NOMO-1 treated with DMSO at 0.1 percent for 48 hours (cell line): ENCODE data around the gene ABCC8.

Source experiments
- DNase-seq: peaks from one replicate; lab custom pipeline; 2025; ENCODE audit not compliant: unreplicated experiment; lab: John Stamatoyannopoulos, UW

The ABCC8 gene

DNA sequence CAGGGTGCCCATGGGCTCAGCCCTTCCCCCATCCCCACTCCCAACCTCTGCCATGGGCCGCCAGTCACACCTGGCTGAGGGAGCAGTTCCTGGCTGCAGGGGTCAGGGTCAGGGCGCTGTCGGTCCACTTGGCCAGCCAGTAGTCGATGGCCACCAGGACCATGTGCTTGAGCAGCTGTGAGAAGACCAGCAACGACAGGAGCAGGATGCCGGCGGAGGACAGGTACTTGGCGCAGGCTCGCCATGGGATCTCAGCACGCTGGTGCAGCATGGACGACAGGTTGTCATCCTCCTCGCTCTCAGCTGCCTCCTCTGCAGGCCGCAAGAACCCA is 69.9 kb downstream of the ABCC8 start:
- DNase-seq: no peak

DNA sequence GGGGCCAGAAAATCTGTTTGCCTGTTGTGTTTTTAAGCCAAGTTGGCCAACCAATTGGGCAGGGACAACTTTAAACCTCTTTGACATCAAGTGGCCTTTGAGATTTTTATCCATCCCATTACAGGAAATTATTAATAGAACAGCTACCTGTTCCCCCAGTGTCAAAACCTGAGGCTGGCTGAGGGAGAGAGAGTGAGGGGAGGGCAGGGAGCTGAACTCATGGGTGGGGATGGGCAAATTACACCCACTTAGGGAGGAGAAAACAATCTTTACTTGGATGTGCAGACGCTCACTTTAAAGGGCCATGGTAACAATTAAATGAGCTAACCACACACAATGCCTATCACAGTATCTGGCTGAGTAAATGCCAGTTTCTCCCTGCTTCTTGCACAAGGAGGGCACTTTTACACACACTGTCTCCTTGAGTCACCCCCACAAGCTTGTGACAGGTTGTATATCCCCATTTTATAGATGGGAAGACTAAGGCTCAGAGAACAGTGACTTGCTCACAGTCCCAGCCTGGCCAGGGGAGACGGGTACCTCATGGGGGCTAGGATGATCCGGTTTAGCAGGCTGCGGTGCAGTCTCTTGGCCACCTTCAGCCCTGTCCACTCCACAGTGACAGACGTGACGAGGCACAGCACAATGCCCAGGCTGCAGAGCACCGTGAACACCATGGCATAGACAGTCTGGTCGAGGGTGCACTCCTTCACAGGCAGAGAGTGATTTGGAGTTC is 70.4 kb downstream of the ABCC8 start:
- DNase-seq: no peak

DNA sequence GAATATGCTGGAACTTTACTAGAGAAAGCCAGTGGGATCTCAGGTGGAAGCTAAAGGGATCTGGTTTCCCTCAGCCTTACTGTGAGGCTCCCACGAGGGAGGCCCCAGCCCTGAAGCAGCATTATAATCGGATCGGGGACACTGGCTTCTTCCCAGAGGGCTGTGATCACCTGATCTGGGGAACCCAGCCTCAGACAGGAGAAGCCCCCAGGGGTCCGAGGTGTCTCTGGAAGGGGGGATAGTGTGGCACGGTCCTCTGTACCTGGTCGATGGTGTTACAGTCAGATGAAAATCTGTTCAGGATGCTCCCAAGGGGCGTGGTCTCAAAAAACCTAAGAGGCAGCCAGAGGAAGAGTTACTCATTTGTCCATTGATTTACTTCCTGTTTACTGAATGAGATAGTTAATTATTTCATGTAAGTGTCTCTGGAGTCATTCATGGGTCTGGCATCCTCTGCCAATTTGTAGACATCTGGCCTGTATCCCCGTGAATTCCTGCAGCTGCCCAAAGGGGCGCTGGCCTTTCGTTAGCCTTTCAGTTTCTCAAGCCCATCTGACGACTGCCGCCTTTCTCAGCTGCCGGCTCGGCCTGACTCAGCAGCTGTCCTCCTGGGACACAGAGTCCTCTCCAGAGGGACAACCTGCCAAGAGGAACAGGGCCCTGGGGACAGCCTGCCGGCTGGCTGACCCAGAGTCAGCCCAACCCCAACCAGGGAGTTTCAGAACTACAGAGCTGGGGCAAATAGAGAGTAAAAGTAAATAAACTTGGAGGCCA is 71.2 kb downstream of the ABCC8 start:
- no peak for DNase-seq

DNA sequence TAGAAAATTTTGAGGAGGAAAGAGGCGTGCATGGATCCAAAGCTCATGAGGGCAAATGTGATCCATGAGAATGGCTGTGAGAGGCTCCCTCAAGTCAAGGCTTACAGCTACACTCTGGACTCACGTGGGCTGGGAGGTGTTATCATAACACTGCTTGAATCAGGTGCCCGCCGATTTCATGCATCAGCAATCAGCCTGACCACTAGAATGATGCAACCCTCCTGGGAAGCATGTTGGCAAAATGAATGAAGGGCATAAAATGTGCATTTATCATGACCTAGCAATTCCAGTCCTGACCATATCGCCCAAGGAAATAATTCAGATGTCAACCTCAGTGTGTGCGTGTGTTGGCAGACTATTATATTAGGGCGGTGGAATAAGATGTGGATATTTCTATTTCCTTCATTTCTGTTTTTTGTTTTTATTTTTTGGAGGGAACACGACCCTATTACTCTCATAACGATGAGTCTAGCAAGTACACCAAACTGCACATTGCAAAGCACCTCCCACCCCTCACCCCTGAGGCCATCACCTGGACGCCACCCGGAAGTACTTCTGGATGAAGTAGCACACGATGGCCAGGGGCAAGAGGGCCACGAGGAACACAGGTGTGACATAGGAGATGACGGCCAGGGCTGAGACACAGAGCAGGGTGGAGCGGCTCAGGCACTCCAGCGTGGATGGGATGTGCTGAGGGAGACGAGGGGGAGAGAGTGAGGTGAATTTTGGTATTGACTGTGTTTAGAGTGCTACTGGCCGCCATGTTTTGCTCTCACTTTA is 72.5 kb downstream of the ABCC8 start:
- no peak for DNase-seq

DNA sequence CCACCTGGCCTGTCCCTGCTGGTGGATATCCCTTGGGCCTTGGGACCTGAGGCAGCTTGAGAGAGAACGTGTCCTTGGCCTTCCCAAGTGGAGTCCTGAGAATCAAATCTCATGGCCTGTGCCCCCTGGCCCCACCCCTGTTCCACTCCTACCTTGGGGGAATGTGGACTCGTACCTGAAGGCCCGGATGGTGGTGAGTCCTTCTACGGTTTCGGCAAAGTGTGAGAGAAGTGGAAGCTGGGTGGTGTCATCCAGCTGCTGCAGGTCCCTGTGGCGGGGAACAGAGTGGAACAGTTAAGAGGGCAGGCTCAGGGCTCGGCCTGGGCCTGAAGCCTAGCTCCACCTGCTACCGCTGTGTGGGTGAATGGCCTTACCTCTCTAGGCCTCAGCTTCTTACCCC is 74.2 kb downstream of the ABCC8 start:
- DNase-seq: no peak

DNA sequence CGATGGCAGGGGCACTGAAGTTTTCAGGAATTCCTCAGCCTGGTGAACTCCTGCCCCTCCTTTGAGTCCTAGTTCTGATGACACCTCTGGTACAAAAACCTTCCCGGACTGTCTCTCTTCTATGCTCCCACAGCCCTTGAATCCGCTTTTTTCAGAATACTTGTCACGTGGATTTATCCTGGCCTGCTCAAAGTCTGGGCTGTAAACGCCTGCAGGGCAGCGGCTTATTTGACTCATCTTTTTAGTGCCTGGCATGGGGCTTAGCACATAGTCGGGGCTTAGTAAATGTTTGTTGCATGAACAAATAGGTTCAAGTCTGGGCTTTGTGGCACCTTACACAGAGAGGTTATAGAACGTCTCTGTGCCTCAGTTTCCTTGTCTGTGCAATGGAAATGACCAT is 74.8 kb downstream of the ABCC8 start:
- DNase-seq: no peak

DNA sequence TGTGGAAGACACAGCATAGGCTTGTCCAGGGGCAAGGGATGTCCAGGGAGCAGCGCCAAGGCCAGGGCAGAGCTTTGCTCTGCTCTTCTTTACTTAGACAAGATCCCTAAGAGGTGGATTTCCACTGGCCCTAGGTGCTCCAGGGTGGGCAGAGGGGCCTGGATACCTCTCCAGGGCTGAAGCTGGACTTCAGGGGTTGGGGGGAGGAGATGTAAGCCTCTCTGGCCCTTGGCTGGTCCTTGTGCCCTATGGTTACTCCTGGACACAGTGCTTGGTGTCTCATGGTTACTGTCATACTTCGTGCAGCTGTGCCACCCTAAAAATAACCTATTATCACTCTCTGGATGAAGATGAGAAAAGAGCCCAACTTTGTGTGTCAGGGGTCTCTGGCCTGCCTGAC is 75.3 kb downstream of the ABCC8 start:
- DNase-seq: no peak

DNA sequence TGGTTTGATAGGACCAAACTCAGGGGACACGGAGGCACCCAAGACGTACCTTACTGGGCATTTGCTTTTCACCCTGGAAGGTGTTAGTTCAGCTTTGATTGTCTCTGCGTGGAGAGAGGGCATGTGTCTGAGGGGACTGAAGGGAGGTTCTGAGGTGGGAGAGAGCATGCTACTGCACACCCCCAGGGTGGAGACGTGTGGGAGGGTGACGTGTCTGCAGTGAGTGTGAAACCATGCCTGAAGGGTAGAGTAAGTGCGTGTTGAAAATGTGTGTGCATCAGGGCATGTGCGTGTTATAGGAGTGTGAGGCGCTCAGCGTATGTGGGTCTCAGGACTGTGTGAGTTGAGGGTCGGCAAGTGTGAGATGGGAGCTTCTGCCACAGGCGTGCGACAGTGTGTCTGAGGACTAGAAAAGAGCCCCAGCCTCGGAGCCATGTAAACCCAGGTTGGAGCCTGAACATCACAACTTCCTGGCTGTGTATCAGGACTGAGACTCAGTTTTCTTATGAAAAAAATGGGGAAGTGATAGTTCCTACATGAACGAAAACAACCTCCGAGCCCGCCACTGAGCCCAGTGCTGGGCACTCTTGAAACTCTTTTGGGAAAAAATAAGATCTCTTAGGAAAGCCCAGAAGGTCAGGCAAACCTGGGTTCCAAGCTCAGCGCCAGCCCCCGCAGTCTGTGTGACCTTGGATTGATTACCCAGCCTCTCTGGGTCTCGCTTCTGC is 76.4 kb downstream of the ABCC8 start:
- DNase-seq: no peak

DNA sequence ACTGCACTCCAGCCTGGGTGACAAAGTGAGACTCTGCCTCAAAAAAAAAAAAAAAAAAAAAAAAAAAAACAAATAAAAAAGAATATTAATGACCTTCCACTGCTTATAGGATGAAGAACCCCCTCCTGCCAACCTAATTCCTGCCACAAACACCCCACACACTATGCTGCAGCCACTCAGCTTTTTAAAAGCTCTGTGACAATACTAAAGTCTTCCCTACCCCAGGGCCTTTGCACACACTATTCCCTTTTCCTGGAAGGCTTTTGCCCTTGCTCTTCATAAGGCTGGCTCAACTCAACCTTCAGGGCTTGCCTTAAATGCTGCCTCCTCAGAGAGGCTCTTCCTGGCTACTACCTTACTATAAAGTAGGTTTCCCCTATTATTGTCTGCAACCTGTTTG is 77.4 kb downstream of the ABCC8 start:
- DNase-seq: no peak

DNA sequence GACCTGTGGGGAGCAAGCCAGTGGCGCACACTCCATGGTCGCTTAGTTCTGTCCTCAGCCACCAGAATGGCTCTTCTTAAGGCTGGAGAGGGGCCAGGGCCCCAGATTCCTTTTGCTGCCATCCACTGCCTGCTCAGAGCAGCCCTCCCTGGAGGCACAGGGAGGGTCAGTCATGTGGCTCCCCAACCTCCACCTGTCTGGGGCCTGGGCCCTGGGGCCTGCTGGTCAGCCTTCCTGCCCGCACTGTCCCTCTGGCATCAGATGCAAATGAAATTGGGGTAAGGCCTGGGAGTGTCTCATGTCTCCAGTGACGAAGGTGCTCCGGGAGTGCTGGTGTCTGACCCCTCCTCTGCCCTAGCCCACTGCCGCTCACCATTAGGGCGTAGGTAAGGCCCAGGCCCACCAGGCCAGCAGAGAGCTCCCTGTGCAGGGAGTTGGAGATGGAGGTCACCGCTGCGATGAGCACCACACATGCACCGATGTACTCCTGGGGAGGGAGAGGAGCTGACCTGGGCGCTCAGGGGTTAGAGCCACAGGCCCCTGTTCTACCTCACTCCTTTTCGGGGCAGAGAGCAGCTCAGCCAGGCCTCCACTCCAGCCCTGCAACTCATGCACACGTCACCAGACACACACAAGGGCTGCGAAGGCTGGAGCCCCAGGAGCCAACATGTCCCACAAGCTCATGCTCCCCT is 79.2 kb downstream of the ABCC8 start:
- DNase-seq: no peak

DNA sequence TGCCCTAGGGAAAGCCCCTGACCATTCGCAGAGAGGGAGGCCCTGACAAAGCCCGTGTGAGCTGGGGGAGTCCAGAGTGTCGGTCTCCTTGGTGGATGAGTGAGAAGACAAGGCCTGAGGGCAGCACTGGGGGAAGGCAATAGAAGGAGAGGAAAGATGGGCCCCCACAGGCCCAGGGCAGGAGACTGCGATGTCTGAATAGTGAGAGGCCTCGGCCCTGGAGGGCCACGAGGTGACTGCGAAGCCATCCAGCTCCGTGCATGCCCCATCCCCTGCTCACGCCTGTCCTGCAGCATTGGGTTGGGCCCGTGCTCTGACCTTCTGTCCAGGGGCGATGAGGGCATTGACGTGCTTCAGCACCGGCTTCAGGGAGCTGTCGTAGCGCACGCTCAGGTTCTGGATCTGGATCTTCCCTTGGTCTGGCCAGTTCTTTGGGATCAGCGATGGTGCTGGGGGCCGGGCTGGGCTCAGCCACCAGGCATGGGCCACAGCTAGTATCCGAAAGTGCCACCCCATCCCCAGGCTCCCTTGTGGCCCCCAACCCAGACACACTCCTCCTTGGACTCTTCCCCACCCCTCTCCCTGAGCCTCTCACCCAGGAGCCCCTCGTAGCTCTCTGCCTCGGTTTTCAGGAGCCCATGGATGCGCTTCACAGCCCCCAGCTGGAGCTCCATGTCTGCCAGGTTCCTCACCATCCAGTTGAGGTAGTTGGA is 79.9 kb downstream of the ABCC8 start:
- DNase-seq: no peak

DNA sequence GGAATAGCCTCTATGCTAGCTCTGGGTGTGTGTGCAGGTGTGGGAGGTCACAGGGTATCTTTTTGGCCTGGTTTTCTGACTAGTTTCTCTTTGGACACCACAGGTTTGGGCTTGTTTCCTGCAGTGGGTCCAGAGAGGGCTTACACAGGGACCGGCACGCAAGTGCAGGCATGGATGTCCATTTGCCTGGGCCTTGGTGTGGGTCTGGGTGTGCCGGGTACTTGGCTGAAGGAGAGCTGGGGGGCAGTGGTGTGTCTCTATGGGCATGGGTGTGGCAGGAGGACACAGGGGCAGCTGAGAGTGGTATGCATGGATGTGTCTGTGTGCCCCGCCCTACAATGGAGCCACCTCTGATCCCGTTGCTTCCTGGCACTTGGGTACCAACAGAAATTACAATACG is 80.7 kb downstream of the ABCC8 start:
- no peak for DNase-seq

DNA sequence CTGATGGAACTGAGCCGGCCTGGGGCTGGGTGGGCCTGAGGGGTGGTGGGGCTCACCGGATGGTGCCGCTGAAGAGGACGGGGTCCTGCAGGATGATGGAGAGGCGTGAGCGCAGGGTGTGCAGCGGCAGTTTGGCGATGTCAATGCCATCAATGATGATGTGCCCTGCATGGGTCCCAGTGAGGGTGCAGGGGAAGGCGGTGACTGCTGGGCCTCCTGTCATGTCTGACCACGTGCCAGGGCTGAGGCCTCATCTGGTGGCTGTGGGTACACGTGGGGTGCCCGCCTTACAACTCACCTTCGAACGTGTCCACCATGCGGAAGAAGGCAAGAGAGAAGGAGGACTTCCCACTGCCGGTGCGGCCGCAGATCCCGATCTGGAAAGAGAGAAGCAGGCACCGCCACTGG is 81.1 kb downstream of the ABCC8 start:
- no peak for DNase-seq

DNA sequence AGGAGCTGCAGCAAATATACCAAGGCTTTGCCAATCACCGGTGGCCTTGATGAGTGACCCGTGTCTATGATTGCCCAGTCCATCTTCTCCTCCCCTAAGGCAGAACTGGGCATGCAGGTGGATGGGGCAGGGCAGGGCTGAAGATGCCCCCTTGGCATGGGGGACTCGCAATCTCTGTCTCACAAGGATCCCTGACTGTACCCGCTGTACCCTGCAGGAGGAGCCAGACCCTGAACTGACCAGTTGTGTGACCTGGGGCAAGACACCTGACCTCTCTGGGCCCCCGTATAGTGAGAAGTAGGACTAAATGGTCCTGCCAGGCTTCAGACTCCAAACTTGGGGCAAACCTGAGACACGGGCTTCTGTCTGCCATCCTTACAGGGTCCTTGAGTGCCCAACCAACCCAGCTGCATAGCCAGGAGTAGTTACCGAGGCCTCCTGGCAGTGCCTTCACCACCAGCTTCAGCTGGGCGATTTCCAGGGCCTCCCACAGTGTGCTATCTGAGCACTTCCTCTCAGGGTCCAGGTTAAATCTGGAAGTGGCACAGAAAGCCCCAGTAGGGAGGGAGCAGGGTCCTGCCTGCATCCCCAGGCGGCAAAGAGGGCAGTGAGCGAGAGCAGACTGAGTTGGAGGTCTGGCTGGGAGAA is 81.8 kb downstream of the ABCC8 start:
- no peak for DNase-seq

DNA sequence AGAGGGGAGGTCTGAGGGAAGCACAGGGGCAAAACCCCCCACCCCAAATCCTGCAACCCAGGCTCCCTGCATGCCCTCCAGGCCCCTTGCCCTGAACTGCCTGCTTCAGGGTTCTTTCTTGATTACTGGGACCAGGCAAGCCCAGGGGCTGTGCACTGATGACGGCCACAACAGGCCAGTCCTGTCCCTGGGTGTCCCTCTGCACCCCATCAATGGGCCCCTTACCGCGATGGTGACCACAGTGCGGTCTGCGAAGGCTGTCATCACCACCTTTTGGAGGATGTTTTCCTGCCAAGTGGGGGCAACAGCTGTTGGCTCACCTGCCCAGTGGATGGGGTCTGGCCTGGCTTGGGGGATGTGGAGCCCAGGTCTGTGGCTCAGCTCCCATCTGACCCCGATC is 83.2 kb downstream of the ABCC8 start:
- DNase-seq: no peak

DNA sequence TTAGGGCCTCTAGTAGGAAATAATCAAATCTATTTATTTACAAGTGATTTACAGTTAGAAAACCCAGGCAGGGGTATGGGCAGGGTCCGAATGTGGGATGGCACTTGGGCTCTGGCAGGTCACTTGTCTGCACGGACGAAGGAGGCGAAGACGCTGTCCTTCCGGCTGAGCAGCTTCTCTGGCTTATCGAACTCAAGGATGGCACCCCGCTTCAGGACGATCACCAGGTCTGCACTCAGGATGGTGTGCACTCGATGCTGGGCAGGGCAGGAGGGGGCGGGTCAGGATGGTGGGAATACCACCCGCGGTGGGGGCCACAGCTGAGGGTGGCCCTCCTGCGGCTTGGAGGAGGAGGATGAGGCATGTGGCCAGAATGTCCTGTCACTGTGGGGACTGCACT is 83.8 kb downstream of the ABCC8 start:
- DNase-seq: no peak

DNA sequence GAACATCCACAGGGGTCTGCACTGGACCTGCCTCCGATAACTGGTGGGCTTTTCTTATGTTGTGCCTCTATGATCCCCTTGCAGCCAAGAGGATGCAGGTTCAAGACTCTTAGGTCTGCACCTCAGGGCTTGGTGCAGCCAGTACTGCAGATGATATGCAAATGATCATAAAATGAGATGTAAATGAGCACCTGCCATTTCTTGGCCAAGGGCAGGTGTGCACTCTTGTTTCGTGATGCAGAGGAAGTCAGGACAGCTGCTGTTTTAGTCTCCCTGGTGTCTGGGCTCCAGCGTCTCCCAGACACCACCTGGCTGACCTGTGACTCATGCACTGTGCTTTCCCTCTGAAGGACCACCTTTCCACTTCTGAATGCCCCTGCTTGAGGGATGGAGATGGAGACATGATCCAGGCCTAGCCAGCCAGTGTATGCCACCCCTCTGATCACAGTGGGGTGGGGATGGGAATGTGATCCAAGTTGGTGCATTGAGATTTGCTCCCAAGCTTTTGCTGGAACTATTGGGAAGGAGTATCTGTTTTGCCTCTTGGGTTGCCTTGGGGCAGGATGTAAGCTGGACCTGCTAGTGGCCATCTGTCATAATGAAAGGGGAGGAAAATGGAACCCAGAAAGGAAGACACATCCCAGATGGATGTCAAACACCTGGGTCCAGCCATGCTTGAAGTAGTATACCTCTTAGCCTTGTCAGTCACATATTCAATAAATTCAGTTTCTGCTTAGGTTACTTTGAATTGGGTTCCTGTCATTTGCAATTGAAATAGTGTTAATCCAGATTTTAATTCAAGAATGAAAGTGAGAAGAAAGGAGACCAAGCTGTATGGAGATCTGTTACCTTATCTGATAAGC is 84.9 kb downstream of the ABCC8 start:
- no peak for DNase-seq

DNA sequence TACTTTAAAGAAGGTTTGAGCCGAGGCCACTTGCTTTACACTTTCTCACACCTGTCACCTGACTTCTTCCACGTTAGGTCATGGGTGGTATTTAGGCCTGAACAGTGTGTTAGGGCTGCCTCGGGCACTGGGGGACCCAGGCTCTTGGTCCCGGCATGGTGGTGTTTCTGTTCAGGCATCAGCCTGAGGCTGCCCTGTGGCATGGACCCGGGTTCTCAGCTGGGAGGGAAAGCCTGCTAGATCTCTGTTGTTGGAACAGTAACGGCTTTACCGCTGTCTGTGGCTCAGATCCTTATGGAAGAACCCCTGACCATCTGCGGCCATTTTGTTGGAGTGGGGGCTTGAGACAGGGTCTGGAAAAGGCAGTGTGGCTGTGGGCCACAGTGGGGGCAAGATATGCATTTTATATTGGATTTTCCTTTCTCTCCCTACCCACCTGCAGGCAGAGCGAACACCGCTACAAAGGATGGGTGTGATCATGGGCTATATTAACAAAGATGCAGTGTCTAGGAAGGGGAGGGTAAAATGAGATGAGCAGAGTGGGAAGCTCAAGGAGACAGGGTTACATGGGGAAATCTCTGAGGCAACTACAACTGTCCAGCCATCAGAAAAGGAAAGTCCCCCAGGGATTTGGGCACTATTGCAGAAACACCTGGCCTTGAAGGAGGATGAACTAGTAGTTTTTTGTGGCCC is 86.5 kb downstream of the ABCC8 start:
- no peak for DNase-seq
